ENCODE data around the gene EFNB2. TPM values are rescaled to one million over a fixed set of nuclear protein-coding genes. Genes with fewer than 3 reads are reported as not detected.

Gene EFNB2
- total RNA-seq, 1 experiment from 2014 or later, result 17.5 TPM

- Histone ChIP-seq H3K9me3 (ENCODE audit: insufficient read depth, low read depth) (no peaks in the 10 kb centered on the region), H3K79me2 (ENCODE audit: low read depth) (no peaks in the 10 kb centered on the region), H3K27me3 (ENCODE audit: insufficient read depth, low read depth) (no peaks in the 10 kb centered on the region), H3K27ac (no peak overlapping the region), H3K4me1 (replicated peaks; ENCODE audit: insufficient read depth) (peaks cover 22% of the 10 kb centered on the region), H3F3A (ENCODE audit: insufficient read depth, low read depth) (peaks cover 21% of the 10 kb centered on the region), H3K36me3 (ENCODE audit: low read depth) (no peaks in the 10 kb centered on the region), H3K4me2 (no peak overlapping the region), H3K4me3 (no peak overlapping the region), H2AFZ (no peak overlapping the region), H4K20me1 (ENCODE audit: insufficient read depth) (no peaks in the 10 kb centered on the region), H3K9me2 (ENCODE audit: insufficient read depth) (no peaks in the 10 kb centered on the region)
- POLR2A ChIA-PET (ENCODE audit: unreplicated experiment), result no interaction called here
- no peak for TF ChIP-seq CTCF (conservative IDR thresholded peaks at IDR 0.05)
- no peak for TF ChIP-seq EZH2 (IDR thresholded peaks at IDR 0.05; ENCODE audit: low read depth)
- BruUV-seq (replicated peaks), result no TSS peak
- no peak for DNase-seq
- CTCF ChIA-PET, result no interaction called here
- intact Hi-C loops (cut with micrococcal nuclease; ENCODE audit: unreplicated experiment), result no loop called here
Observed at GRCh38 chr13:106468744-106469590, 66.5 kb downstream of the EFNB2 start.

GRCh38 chr13:106468207-106468606 is 67.3 kb downstream of the EFNB2 start:
- ChIA-PET CTCF (no interaction called here), POLR2A (ENCODE audit: unreplicated experiment) (no interaction called here)
- peaks cover 17% of the 10 kb centered on the region for H3K4me1 ChIP-seq (replicated peaks; ENCODE audit: insufficient read depth)
- no peak overlapping the region for H3K27ac ChIP-seq
- H4K20me1 ChIP-seq (ENCODE audit: insufficient read depth), result no peaks in the 10 kb centered on the region
- BruUV-seq (replicated peaks), result no TSS peak
- H3K9me2 ChIP-seq (ENCODE audit: insufficient read depth), result no peaks in the 10 kb centered on the region
- no peak for TF ChIP-seq CTCF (conservative IDR thresholded peaks at IDR 0.05)
- TF ChIP-seq EZH2 (IDR thresholded peaks at IDR 0.05; ENCODE audit: low read depth), result no peak
- H3K36me3 ChIP-seq (ENCODE audit: low read depth), result no peaks in the 10 kb centered on the region
- H2AFZ ChIP-seq, result no peak overlapping the region
- H3K4me3 ChIP-seq, result no peak overlapping the region
- no peaks in the 10 kb centered on the region for H3K79me2 ChIP-seq (ENCODE audit: low read depth)
- peaks cover 19% of the 10 kb centered on the region for H3F3A ChIP-seq (ENCODE audit: insufficient read depth, low read depth)
- H3K4me2 ChIP-seq, result no peak overlapping the region
- intact Hi-C loops (cut with micrococcal nuclease; ENCODE audit: unreplicated experiment), result no loop called here
- no peaks in the 10 kb centered on the region for H3K9me3 ChIP-seq (ENCODE audit: insufficient read depth, low read depth)
- DNase-seq, result no peak
- no peaks in the 10 kb centered on the region for H3K27me3 ChIP-seq (ENCODE audit: insufficient read depth, low read depth)

GRCh38 chr13:106467427-106468122 is 67.9 kb downstream of the EFNB2 start:
- CTCF ChIA-PET, result no interaction called here
- Histone ChIP-seq H2AFZ (no peak overlapping the region), H3K27me3 (ENCODE audit: insufficient read depth, low read depth) (no peaks in the 10 kb centered on the region), H4K20me1 (ENCODE audit: insufficient read depth) (no peaks in the 10 kb centered on the region), H3K9me2 (ENCODE audit: insufficient read depth) (no peaks in the 10 kb centered on the region), H3F3A (ENCODE audit: insufficient read depth, low read depth) (peaks cover 13% of the 10 kb centered on the region), H3K36me3 (ENCODE audit: low read depth) (no peaks in the 10 kb centered on the region), H3K4me1 (replicated peaks; ENCODE audit: insufficient read depth) (peaks cover 11% of the 10 kb centered on the region), H3K4me3 (no peak overlapping the region), H3K9me3 (ENCODE audit: insufficient read depth, low read depth) (no peaks in the 10 kb centered on the region), H3K79me2 (ENCODE audit: low read depth) (no peaks in the 10 kb centered on the region), H3K27ac (no peak overlapping the region), H3K4me2 (no peak overlapping the region)
- no peak for DNase-seq
- BruUV-seq (replicated peaks), result no TSS peak
- POLR2A ChIA-PET (ENCODE audit: unreplicated experiment), result no interaction called here
- no peak for TF ChIP-seq EZH2 (IDR thresholded peaks at IDR 0.05; ENCODE audit: low read depth)
- no peak for TF ChIP-seq CTCF (conservative IDR thresholded peaks at IDR 0.05)
- intact Hi-C loops (cut with micrococcal nuclease; ENCODE audit: unreplicated experiment), result no loop called here
